ENCODE data around the gene PKNOX2. TPM values are rescaled to one million over a fixed set of nuclear protein-coding genes. Genes with fewer than 3 reads are reported as not detected.

The PKNOX2 gene
- total RNA-seq, 1 experiment from 2014 or later = not detected

GRCh38 chr11:125226706-125227105 lies 62.2 kb downstream of the PKNOX2 start:
- Mint-ChIP-seq H3K27me3 (ENCODE audit: unreplicated experiment) (peaks cover 81% of the 10 kb centered on the region), H3K36me3 (ENCODE audit: insufficient read depth, unreplicated experiment) (no peaks in the 10 kb centered on the region), H3K9me3 (ENCODE audit: low read depth, unreplicated experiment) (no peaks in the 10 kb centered on the region), H3K4me3 (ENCODE audit: low read depth, unreplicated experiment) (no peak overlapping the region), H3K4me1 (ENCODE audit: low read depth, unreplicated experiment) (no peaks in the 10 kb centered on the region), H3K27ac (ENCODE audit: unreplicated experiment) (no peak overlapping the region)
- TF ChIP-seq CTCF (IDR thresholded peaks at IDR 0.05; ENCODE audit: unreplicated experiment) = no peak
- BruUV-seq (replicated peaks) = no TSS peak
- intact Hi-C loops (cut with micrococcal nuclease; ENCODE audit: unreplicated experiment) = no loop called here
- no peak for DNase-seq
- CTCF ChIA-PET = no interaction called here

GRCh38 chr11:125227151-125227550 lies 62.6 kb downstream of the PKNOX2 start:
- Mint-ChIP-seq H3K4me3 (ENCODE audit: low read depth, unreplicated experiment) (no peak overlapping the region), H3K27ac (ENCODE audit: unreplicated experiment) (no peak overlapping the region), H3K36me3 (ENCODE audit: insufficient read depth, unreplicated experiment) (no peaks in the 10 kb centered on the region), H3K9me3 (ENCODE audit: low read depth, unreplicated experiment) (no peaks in the 10 kb centered on the region), H3K27me3 (ENCODE audit: unreplicated experiment) (peaks cover 81% of the 10 kb centered on the region), H3K4me1 (ENCODE audit: low read depth, unreplicated experiment) (no peaks in the 10 kb centered on the region)
- DNase-seq = no peak
- intact Hi-C loops (cut with micrococcal nuclease; ENCODE audit: unreplicated experiment) = no loop called here
- BruUV-seq (replicated peaks) = no TSS peak
- CTCF ChIA-PET = no interaction called here
- TF ChIP-seq CTCF (IDR thresholded peaks at IDR 0.05; ENCODE audit: unreplicated experiment) = no peak

GRCh38 chr11:125228445-125228844 lies 63.9 kb downstream of the PKNOX2 start:
- intact Hi-C loops (cut with micrococcal nuclease; ENCODE audit: unreplicated experiment) = no loop called here
- H3K27ac Mint-ChIP-seq (ENCODE audit: unreplicated experiment) = no peak overlapping the region
- no peaks in the 10 kb centered on the region for H3K4me1 Mint-ChIP-seq (ENCODE audit: low read depth, unreplicated experiment)
- no peak overlapping the region for H3K4me3 Mint-ChIP-seq (ENCODE audit: low read depth, unreplicated experiment)
- DNase-seq = no peak
- BruUV-seq (replicated peaks) = no TSS peak
- no peaks in the 10 kb centered on the region for H3K36me3 Mint-ChIP-seq (ENCODE audit: insufficient read depth, unreplicated experiment)
- H3K9me3 Mint-ChIP-seq (ENCODE audit: low read depth, unreplicated experiment) = no peaks in the 10 kb centered on the region
- TF ChIP-seq CTCF (IDR thresholded peaks at IDR 0.05; ENCODE audit: unreplicated experiment) = no peak
- CTCF ChIA-PET = no interaction called here
- H3K27me3 Mint-ChIP-seq (ENCODE audit: unreplicated experiment) = peaks cover 81% of the 10 kb centered on the region

- TF ChIP-seq CTCF (IDR thresholded peaks at IDR 0.05; ENCODE audit: unreplicated experiment) = no peak
- DNase-seq = no peak
- intact Hi-C loops (cut with micrococcal nuclease; ENCODE audit: unreplicated experiment) = no loop called here
- Mint-ChIP-seq H3K4me1 (ENCODE audit: low read depth, unreplicated experiment) (no peaks in the 10 kb centered on the region), H3K4me3 (ENCODE audit: low read depth, unreplicated experiment) (no peak overlapping the region), H3K36me3 (ENCODE audit: insufficient read depth, unreplicated experiment) (no peaks in the 10 kb centered on the region), H3K9me3 (ENCODE audit: low read depth, unreplicated experiment) (no peaks in the 10 kb centered on the region), H3K27me3 (ENCODE audit: unreplicated experiment) (peaks cover 84% of the 10 kb centered on the region), H3K27ac (ENCODE audit: unreplicated experiment) (no peak overlapping the region)
- no TSS peak for BruUV-seq (replicated peaks)
- CTCF ChIA-PET = no interaction called here
Observed at GRCh38 chr11:125228993-125229392, 64.4 kb downstream of the PKNOX2 start.

- CTCF ChIA-PET = no interaction called here
- TF ChIP-seq CTCF (IDR thresholded peaks at IDR 0.05; ENCODE audit: unreplicated experiment) = no peak
- intact Hi-C loops (cut with micrococcal nuclease; ENCODE audit: unreplicated experiment) = no loop called here
- Mint-ChIP-seq H3K27ac (ENCODE audit: unreplicated experiment) (no peak overlapping the region), H3K9me3 (ENCODE audit: low read depth, unreplicated experiment) (no peaks in the 10 kb centered on the region), H3K4me1 (ENCODE audit: low read depth, unreplicated experiment) (no peaks in the 10 kb centered on the region), H3K36me3 (ENCODE audit: insufficient read depth, unreplicated experiment) (no peaks in the 10 kb centered on the region), H3K4me3 (ENCODE audit: low read depth, unreplicated experiment) (no peak overlapping the region), H3K27me3 (ENCODE audit: unreplicated experiment) (peaks cover 93% of the 10 kb centered on the region)
- no peak for DNase-seq
- BruUV-seq (replicated peaks) = no TSS peak
Observed at GRCh38 chr11:125229916-125230315, 65.4 kb downstream of the PKNOX2 start.
